HepG2 (cell line): ENCODE results near the gene GSDMA. TPM values are rescaled to one million over a fixed set of nuclear protein-coding genes. Genes with fewer than 3 reads are reported as not detected.
A peak's percentile ranks its signal among the peaks of the same experiment; 100 is the strongest.

Source experiments
- ASH2L ChIP-seq: fragments of 300-600, 200-600 bp; sonication (generic); IDR thresholded peaks from 2 replicates; pipeline ENCODE4 v1.7.0; 2017; ENCODE audit warnings: low read depth, mild to moderate bottlenecking, moderate library complexity, mixed read lengths, low read length; ENCODE audit not compliant: insufficient read length
- ATF7-NPFF ChIP-seq: sonication (generic); formaldehyde crosslinking; IDR thresholded peaks from 2 replicates; pipeline ENCODE4 v1.8.1; 2023; ENCODE audit warnings: mild to moderate bottlenecking, low read depth, missing genetic modification reagents, moderate library complexity
- CAMTA2 ChIP-seq: sonication (generic); formaldehyde crosslinking; IDR thresholded peaks from 2 replicates; pipeline ENCODE4 v1.4.0; 2020; ENCODE audit warnings: mild to moderate bottlenecking, missing genetic modification reagents, borderline replicate concordance
- HDAC1 ChIP-seq: sonication (generic); formaldehyde crosslinking; IDR thresholded peaks from 2 replicates; pipeline ENCODE4 v1.5.1; 2020; ENCODE audit warnings: mild to moderate bottlenecking, missing genetic modification reagents
- HDAC2 ChIP-seq: sonication (generic); formaldehyde crosslinking; IDR thresholded peaks from 2 replicates; pipeline ENCODE4 v1.4.0; 2020; ENCODE audit warnings: missing genetic modification reagents
- ISL2 ChIP-seq: sonication (generic); formaldehyde crosslinking; IDR thresholded peaks from 2 replicates; pipeline ENCODE4 v1.5.0; 2020; ENCODE audit warnings: missing genetic modification reagents
- KDM2A ChIP-seq: sonication (generic); formaldehyde crosslinking; IDR thresholded peaks from 2 replicates; pipeline ENCODE4 v1.4.0; 2020; ENCODE audit warnings: low read depth, missing genetic modification reagents, borderline replicate concordance
- KMT2A ChIP-seq: sonication (generic); formaldehyde crosslinking; IDR thresholded peaks from 2 replicates; pipeline ENCODE4 v1.4.0; 2020; ENCODE audit warnings: missing genetic modification reagents
- NRL ChIP-seq: sonication (generic); formaldehyde crosslinking; IDR thresholded peaks from 2 replicates; pipeline ENCODE4 v1.5.0; 2020; ENCODE audit warnings: missing genetic modification reagents, mild to moderate bottlenecking, moderate library complexity, borderline replicate concordance
- PPARG ChIP-seq: conservative IDR thresholded peaks from 2 replicates; pipeline ENCODE4 v1.6.1; 2016; ENCODE audit warnings: missing biosample characterization, missing genetic modification reagents
- SP4 ChIP-seq: sonication (generic); formaldehyde crosslinking; IDR thresholded peaks from 2 replicates; pipeline ENCODE4 v1.8.1; 2023; ENCODE audit warnings: mild to moderate bottlenecking, missing genetic modification reagents
- THAP11 ChIP-seq: IDR thresholded peaks from 2 replicates; pipeline ENCODE4 v1.6.1; 2016; ENCODE audit warnings: missing biosample characterization, missing genetic modification reagents
- U2AF1 ChIP-seq: fragments of 200-400 bp; formaldehyde crosslinking; optimal IDR thresholded peaks from 2 replicates; pipeline ENCODE3; 2017; ENCODE audit warnings: mild to moderate bottlenecking, low read depth, low read length
- U2AF2 ChIP-seq: fragments of 200-400 bp; formaldehyde crosslinking; IDR thresholded peaks from 2 replicates; pipeline ENCODE4 v1.6.1; 2017; ENCODE audit warnings: low read depth, mild to moderate bottlenecking, low read length
- YEATS4 ChIP-seq: sonication (generic); formaldehyde crosslinking; IDR thresholded peaks from 2 replicates; pipeline ENCODE4 v1.4.0; 2020; ENCODE audit warnings: missing genetic modification reagents, borderline replicate concordance
- ZBTB1 ChIP-seq: sonication (generic); formaldehyde crosslinking; IDR thresholded peaks from 2 replicates; pipeline ENCODE4 v1.4.0; 2020; ENCODE audit warnings: missing genetic modification reagents, borderline replicate concordance
- ZNF12 ChIP-seq: sonication (generic); formaldehyde crosslinking; IDR thresholded peaks from 2 replicates; pipeline ENCODE4 v1.5.0; 2020; ENCODE audit warnings: missing genetic modification reagents
- ZNF224 ChIP-seq: sonication (generic); formaldehyde crosslinking; IDR thresholded peaks from 2 replicates; pipeline ENCODE4 v1.5.0; 2020; ENCODE audit warnings: mild to moderate bottlenecking, missing genetic modification reagents
- ZNF33A ChIP-seq: sonication (generic); formaldehyde crosslinking; IDR thresholded peaks from 2 replicates; pipeline ENCODE4 v1.5.1; 2020; ENCODE audit warnings: missing genetic modification reagents, mild to moderate bottlenecking, moderate library complexity, borderline replicate concordance
- ZNF557 ChIP-seq: sonication (generic); formaldehyde crosslinking; IDR thresholded peaks from 2 replicates; pipeline ENCODE4 v1.4.0; 2020; ENCODE audit warnings: missing genetic modification reagents
- ZNF674 ChIP-seq: sonication (generic); formaldehyde crosslinking; IDR thresholded peaks from 2 replicates; pipeline ENCODE4 v1.5.0; 2020; ENCODE audit warnings: low read depth, mild to moderate bottlenecking, missing genetic modification reagents
- ZNF850 ChIP-seq: sonication (generic); formaldehyde crosslinking; conservative IDR thresholded peaks from 2 replicates; pipeline ENCODE4 v1.9.0; 2021; ENCODE audit warnings: mild to moderate bottlenecking, missing genetic modification reagents
- ZSCAN9 ChIP-seq: IDR thresholded peaks from 2 replicates; pipeline ENCODE4 v1.6.1; 2016; ENCODE audit warnings: borderline replicate concordance
- polyA plus RNA-seq, 8 experiments: library from polyadenylated mRNA; depleted of rRNA in 3 of 8; stranded (reverse) in 7 of 8; unstranded in 1 of 8; fragments of >200 nt; fragmentation: Illumina TruSeq in 4 of 8; extraction: Trizol in 4 of 8; gene quantifications; 2 replicates each; pipeline versions ENCODE4 v1.2.1 to v1.2.3, GENCODE V29; 2011 to 2016; ENCODE audit warnings: low read depth in 4 of 8, missing spikeins in 1 of 8, mixed read lengths in 1 of 8; ENCODE audit not compliant: insufficient read depth in 1 of 8
- total RNA-seq, 5 experiments: library from RNA; depleted of rRNA; stranded (reverse); fragments of >200 nt; fragmentation: Illumina TruSeq; extraction: Trizol; gene quantifications; 2 replicates each; pipeline ENCODE4 v1.2.3, GENCODE V29; 2016; ENCODE audit warnings: low read depth in 1 of 5
- TF ChIP-seq, protein P1 (sequence below): sonication (generic); formaldehyde crosslinking; IDR thresholded peaks from 2 replicates; pipeline ENCODE4 v1.5.0; 2020; ENCODE audit warnings: mild to moderate bottlenecking, low read depth, missing genetic modification reagents, borderline replicate concordance
- TF ChIP-seq, protein P2 (sequence below): IDR thresholded peaks from 2 replicates; pipeline ENCODE4 v1.6.1; 2016; ENCODE audit warnings: missing compliant biosample characterization, missing genetic modification reagents, borderline replicate concordance
- TF ChIP-seq, protein P3 (sequence below): sonication (generic); formaldehyde crosslinking; IDR thresholded peaks from 2 replicates; pipeline ENCODE4 v1.4.0; 2020; ENCODE audit warnings: missing genetic modification reagents
- TF ChIP-seq, protein P4 (sequence below): sonication (generic); formaldehyde crosslinking; IDR thresholded peaks from 2 replicates; pipeline ENCODE4 v1.4.0; 2020; ENCODE audit warnings: mild to moderate bottlenecking, missing genetic modification reagents, borderline replicate concordance

The GSDMA gene
- total and polyA plus RNA-seq, 2 of the 13 experiments (the other 11 are each of a cell fraction or from before 2014, with no cell fraction given) = not detected

DNA sequence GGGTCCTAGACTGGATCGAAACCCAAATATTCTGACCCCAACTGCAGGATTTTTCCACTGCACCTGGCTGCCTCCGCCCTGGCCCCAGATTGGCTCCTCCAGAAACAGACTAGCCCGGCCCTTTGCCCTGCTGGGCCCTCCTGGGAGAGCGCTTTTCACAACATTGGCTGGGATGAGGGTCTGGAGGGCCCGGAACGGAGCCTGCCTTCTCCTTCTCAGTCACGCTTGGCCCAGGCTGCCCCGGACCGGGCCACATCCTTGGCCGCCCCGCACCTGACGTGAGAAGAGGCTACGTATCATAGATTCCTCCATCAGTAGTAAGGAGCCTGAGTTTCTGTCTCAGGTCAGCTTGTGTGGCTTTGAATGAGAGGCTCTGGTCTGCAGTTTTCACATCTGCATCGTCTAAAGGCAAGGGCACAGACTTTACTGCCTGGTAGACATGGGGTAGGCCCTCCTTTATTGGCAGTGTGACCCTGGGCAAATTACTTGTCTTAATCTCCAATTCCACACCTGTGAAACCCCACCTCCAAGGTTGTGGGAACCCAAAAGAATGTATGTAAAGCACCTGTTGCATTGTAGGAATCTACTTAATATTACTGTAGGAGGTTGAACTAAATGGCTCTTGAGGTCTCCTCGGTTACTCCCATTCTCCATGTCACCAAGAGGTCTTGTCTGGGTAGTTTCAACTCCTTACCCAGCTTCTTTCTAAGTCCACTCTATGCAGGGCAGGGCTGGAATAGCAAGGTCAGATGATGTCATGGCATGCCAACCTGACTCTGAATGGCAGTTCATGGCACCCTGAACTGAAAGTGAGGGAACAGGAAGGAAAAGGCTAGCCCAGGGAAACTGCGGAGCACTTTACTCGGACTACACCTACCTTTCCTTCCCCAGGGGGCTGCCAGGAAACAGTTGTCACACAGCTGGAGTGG is 34.6 kb upstream of the GSDMA start (continued):
- TF ChIP-seq U2AF2 = no peak
- TF ChIP-seq KDM2A = no peak
- TF ChIP-seq, protein P1, sequence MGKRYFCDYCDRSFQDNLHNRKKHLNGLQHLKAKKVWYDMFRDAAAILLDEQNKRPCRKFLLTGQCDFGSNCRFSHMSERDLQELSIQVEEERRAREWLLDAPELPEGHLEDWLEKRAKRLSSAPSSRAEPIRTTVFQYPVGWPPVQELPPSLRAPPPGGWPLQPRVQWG (CRISPR knock-in tag) = no peak
- TF ChIP-seq, protein P2, sequence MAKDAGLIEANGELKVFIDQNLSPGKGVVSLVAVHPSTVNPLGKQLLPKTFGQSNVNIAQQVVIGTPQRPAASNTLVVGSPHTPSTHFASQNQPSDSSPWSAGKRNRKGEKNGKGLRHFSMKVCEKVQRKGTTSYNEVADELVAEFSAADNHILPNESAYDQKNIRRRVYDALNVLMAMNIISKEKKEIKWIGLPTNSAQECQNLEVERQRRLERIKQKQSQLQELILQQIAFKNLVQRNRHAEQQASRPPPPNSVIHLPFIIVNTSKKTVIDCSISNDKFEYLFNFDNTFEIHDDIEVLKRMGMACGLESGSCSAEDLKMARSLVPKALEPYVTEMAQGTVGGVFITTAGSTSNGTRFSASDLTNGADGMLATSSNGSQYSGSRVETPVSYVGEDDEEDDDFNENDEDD (CRISPR knock-in tag) = no peak
- TF ChIP-seq, protein P3, sequence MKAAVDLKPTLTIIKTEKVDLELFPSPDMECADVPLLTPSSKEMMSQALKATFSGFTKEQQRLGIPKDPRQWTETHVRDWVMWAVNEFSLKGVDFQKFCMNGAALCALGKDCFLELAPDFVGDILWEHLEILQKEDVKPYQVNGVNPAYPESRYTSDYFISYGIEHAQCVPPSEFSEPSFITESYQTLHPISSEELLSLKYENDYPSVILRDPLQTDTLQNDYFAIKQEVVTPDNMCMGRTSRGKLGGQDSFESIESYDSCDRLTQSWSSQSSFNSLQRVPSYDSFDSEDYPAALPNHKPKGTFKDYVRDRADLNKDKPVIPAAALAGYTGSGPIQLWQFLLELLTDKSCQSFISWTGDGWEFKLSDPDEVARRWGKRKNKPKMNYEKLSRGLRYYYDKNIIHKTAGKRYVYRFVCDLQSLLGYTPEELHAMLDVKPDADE (CRISPR knock-in tag) = no peak
- no peak for TF ChIP-seq ZSCAN9 (CRISPR knock-in tag)
- TF ChIP-seq ZNF33A (CRISPR knock-in tag) = 0 out of 2 replicates have a peak, but pooled peaks have one; percentile 27
- TF ChIP-seq ATF7-NPFF (CRISPR knock-in tag) = 0 out of 2 replicates have a peak, but pooled peaks have one; percentile 6
- TF ChIP-seq ZNF674 = no peak
- no peak for TF ChIP-seq ISL2 (CRISPR knock-in tag)
- no peak for TF ChIP-seq HDAC1 (CRISPR knock-in tag)
- TF ChIP-seq ZNF12 (CRISPR knock-in tag) = no peak
- TF ChIP-seq KMT2A = no peak
- TF ChIP-seq ZBTB1 = no peak
- TF ChIP-seq HDAC2 = no peak
- TF ChIP-seq NRL (CRISPR knock-in tag) = no peak
- TF ChIP-seq ZNF557 = no peak
- TF ChIP-seq, protein P4, sequence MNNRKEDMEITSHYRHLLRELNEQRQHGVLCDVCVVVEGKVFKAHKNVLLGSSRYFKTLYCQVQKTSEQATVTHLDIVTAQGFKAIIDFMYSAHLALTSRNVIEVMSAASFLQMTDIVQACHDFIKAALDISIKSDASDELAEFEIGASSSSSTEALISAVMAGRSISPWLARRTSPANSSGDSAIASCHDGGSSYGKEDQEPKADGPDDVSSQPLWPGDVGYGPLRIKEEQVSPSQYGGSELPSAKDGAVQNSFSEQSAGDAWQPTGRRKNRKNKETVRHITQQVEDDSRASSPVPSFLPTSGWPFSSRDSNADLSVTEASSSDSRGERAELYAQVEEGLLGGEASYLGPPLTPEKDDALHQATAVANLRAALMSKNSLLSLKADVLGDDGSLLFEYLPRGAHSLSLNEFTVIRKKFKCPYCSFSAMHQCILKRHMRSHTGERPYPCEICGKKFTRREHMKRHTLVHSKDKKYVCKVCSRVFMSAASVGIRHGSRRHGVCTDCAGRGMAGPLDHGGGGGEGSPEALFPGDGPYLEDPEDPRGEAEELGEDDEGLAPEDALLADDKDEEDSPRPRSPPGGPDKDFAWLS (CRISPR knock-in tag) = no peak
- no peak; the same call in 1 of the 2 replicates for TF ChIP-seq PPARG
- TF ChIP-seq SP4 (CRISPR knock-in tag) = peak; percentile 13; the same call in 1 of the 2 replicates
- no peak for TF ChIP-seq YEATS4 (CRISPR knock-in tag)
- no peak for TF ChIP-seq CAMTA2 (CRISPR knock-in tag)
- no peak for TF ChIP-seq ASH2L
- no peak for TF ChIP-seq U2AF1
- TF ChIP-seq THAP11 (CRISPR knock-in tag) = peak; percentile 72
- no peak for TF ChIP-seq ZNF850 (CRISPR knock-in tag)
- TF ChIP-seq ZNF224 = 0 out of 2 replicates have a peak, but pooled peaks have one; percentile 15
